SHP77 treated with DMSO at 0.1 percent for 48 hours (cell line): ENCODE results near the gene SLC22A4.

Source experiments
- DNase-seq: peaks from one replicate; lab custom pipeline; 2025; lab: John Stamatoyannopoulos, UW

Gene SLC22A4

DNA sequence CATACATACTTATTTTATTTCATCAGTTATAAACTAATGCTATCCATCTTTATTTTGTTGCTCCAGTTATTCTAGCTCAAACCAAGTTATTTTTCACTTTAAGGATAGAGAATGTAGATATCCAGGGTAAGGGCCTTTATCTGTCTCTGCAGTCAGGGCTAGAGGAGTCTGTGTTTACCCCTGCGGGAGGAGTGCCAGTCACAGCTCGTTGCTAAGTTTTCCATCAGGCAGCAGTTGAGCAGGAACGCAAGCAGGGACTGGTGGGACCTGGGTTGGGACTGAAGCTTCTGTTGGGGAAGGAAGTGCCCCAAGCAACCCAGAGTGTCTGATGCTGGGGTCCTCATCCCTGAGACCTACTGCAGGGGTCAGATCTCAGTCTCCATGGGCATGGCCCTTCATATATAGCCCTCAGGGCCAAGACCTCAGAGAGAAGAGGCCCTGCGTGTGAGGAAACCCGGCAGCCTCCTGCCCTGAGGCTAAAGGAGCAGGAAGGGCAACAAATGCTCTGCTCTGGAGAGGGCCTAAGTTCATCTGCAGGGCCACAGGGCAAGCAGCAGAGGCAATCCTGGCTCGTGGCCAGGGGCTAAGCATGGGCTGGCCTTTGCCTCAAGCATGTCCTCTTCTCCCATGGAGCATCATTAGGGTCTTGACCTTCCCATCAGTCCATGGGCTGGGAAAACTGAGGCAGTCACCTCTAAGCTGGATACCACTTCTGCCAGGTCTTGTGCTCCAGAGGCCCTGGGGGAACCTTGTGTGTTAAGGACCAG, 6.6 kb downstream of the SLC22A4 start:
- no peak for DNase-seq

DNA sequence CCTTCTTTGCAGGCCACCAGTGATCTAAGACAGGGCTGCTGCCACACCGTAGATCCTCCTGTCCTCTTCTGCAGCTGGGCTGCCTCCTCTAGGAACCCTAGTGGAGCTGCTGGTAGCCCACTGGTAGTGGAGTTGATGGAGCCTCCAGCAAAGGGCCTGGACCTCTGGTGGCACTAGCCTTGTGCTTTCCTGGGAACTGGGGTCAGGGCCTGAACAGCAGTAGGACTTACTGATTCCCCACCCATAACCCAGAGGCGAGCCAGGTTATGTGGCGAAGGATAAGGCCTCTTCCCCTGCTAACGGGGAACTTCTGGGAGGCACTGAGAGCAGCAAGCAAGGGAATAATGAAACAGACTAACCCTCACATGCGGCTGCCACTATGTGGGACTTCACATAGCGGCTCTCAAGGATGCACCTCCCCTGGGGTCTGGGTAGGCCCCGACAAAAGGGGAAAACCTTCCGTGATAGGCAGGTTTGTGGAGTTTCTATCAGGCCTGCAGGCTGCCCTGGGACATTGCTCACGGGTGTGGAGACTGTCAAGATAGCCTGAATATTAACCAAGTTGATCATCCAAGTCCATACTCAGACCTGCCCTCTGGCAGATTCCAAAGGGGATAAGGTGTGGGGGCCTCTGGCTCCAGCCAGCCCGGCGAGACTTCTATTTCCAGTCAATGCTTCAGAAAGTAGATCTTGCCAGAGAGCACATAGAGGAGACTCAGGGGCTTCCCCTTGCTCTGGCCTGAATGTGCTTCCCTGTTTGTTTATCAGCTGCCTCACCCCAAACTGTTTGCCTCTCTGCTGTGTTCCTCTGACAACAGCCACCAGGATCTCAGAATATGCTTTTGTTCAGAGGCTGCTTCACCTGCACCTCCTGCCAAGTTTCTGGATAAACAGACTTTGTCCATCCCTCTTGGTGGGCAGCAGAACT, 7.4 kb downstream of the SLC22A4 start:
- DNase-seq = no peak

DNA sequence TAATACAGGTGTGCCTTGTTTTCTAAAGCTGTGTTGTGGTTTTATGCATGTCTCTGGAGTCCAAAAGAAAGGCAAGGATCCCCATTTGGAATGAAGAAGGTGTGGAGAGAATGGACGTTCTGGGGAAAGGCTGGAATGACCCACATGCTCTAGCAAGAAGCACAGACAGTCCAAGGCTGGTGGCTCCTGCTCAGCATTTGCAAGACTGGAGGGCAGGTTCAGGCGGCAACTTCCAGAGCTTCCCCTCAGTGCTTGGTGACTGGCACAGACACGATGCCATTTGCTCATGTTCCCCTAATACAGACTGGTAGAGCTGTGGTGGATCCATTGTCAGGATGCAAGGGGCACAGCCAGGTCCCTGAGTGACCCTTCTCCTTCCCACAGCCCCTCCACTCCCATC, 8.2 kb downstream of the SLC22A4 start:
- DNase-seq = no peak

DNA sequence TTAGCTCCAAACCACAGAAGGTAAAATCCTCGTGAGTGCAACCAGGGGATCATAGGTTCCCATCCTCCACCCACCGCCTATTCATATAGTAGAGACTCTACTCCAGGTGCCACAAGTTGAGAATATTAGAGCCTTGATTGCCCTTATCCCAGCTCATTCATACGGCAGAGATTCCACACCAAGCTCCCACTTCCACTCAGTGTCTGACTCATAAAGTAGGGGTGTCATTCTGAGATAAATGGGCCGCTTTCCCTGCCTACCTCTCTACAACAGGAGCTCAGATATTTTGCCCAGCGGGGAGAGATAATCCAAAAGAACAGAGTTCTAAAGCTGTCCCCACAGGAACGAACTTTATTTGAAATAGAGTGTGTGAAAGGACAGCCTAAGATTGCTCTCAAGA, 9.4 kb downstream of the SLC22A4 start:
- DNase-seq = no peak

DNA sequence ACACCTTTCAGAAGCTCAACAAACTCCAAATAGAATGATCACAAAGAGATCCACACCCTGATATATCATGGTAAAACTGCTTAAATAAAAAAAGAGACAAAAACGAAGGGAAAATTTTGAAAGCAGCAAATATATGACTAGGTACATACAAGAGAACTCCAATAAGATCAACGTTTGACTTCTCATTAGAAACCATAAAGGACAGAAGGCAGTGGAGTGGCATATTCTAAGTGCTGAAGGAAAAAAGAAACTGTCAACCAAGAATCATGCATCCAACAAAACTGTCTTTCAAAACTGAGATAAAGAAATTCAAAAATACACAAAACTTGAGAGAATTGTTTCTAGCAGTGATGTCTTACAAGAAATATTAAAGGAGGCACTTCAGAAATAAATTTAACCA, 11.2 kb downstream of the SLC22A4 start:
- no peak for DNase-seq

DNA sequence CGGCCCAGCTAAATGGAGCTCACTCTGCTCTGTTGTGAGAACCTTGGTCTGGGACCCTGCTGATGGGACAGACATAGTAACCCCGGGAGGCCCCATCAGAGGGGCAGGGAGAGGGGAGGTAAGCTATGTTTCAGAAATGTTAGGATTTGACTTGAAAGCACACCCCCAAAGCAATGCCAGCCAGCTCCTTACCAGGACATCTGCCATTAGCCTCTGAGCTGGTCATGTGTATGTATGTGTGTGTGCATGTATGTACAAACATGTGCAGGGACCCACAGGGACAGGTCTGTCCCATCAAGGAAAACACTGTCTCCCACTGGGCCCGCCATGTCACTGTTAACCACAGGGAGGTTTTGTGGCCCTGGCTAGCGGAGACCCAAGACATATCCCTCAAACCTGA, 14.5 kb downstream of the SLC22A4 start:
- DNase-seq = no peak

DNA sequence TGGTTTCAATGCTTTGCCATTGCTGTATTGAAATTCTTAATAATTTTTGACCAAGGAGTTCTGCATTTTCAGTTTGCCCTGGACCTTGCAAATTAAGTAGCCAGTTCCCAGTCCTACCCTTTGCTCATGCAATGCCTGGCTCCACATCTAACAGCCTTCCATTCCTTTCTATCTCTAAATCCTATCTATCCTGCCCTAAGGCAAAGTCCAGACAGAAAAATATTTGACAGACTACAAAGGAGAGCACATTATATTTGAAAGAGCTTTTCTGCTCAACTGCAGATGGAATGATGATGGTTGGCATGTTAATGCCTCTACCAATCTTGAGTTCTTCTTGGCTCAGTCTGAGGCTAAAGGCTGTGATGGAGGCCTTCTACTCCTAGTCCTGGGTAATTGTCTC, 15.5 kb downstream of the SLC22A4 start:
- no peak for DNase-seq

DNA sequence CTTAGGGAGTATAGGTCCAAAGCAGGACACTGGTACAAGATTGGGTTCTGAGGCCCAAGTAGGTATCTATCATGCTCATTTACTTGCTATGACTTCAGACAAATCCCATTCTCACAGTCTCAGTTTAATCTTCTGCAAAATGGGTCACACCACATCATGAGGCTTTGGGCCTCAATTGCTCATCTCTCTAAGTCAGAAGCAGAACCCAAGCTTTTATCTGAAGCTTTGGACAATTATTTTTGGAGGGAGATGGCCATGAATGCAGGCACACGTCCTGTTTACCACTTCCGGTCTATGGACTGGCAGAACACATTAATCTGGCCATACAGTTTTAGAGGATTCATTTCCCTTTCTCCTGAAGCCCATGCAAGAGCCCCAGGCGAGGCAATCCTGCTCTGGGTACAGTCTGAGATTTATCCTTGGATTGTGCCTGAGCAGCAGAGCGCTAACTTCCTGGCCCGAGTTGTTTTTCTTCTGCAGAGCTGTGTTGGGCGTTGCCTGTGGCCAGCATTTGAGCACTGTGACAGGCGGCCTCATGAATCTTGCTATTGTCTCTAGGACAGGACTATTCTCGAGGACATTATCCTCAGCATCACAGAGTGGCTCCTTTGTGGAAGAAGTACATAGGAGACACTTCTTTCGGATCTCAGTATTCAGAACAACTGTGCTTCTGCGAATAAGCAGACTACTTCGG, 16.1 kb downstream of the SLC22A4 start:
- DNase-seq = no peak

DNA sequence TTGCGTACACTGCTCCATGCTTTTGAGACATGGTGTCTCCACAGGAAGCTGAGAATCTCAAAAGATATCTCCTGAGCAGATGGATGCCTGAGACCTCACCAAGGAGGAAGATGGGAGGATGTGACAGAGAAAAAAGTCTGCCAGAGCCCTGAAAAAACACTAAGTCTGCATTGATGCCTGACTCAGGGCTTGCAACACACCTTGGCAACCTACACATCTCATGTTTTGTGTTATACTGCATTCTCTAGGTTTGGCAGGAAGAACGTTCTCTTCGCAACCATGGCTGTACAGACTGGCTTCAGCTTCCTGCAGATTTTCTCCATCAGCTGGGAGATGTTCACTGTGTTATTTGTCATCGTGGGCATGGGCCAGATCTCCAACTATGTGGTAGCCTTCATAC, 19.2 kb downstream of the SLC22A4 start:
- no peak for DNase-seq

DNA sequence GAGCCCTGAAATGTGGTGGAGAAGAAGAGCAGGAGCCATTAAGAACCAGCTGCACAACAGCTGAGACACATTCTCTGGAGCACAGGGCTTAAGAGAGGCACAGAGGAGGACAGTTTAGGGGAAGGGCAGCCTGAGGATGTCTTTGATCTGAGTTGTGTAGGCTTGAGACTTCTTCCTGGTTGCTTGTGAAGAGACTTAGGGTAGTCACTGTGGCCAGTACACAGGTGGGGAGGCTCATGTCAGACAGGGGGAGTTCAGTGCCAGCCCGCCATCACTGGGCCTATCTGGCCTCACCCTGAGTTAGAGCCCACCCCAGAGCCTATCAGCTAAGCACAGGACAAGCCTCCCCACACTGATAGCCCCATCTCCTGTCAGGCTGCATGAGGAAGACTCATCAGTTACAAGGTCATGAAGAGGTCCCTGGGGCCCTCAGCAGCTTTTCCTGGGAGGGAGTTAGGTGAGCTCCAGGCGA, 19.8 kb downstream of the SLC22A4 start:
- DNase-seq = no peak

DNA sequence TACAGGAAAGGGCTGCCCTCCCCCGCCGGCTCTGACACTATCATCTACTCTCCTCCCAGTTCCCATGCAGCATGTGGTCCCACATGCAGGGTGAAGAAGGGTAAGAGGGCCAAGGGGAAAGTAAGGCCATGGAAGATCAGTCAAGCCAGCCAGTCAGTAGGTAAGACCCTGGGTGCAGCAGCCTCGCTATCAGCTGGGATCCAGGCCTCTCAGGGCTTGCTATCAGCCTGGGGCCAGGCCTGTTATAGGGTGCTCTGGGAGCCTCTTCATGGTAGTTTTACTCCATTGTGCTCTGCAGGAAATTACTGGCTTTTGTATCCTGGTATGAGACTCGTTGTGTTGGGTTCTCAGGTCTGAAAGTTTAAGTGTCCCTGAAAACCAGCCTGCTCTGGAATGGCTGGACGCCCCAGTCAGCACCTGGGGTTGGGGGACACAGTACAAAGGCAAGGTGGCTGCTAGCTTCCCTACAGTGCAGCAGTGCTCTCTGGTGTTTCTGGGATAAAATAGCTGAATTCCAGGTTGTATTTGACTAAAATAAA, 21.4 kb downstream of the SLC22A4 start:
- no peak for DNase-seq

DNA sequence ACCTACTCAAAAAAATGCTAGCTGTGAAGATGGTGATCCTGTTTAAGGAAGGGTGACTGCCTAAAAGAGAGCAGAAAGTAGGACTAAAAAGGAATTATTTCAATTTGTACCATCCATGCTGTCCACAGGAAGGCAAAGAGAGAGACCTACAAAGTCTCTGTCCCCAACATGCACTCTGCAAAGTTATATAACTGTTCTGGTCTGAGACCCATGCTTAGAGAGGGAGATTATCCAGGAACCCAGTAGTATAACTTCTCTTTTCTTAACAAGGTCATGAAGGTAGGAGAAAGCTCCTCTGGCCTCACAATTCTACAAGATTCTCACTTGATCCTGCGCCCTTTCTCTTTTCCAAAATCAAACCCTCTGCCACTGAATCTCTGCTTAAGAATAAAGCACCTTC, 25.8 kb downstream of the SLC22A4 start:
- DNase-seq = no peak

DNA sequence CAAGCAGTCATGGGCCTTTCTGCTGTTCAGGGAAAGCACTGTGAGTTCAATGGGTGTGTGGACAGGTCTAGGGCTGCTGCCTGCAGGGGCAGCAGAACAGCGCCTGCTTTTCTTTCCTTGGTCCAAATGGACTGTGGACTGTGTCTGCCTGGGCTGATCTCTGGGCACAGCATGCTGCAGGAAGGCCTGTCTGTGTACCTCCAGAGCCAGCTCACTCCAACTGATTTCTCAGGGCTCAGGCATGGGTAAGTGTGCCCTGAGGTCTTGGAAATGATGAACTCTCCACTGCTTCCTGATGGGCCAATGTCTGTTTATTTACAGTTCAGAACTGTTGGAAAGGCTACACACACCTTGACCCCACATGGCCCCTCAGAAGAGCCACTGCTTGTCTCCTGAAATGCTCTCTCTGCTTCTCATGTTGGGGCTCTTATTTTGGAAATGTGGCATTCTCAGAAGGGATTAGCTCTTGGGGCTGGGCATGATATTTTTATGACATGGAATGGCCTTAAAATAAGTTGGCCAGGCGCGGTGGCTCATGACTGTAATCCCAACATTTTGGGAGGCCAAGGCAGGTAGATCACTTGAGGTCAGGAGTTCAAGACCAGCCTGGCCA, 27.0 kb downstream of the SLC22A4 start:
- no peak for DNase-seq

DNA sequence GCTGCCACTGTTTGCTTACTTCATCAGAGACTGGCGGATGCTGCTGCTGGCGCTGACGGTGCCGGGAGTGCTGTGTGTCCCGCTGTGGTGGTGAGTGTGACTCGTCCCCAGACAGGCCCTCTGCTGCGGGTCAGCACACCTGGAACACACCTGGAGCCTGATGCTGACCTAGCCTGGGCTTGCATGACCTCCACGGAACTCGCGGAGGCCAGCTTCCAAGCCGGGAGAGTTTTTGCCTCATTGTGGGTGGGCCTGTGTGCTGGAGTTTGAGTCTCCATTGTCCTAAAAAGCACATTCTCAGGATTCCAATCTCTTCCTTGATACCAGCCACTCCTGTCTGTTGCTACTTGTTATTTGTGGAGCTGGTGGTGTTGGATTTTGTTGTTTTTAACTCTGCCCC, 28.1 kb downstream of the SLC22A4 start:
- no peak for DNase-seq

DNA sequence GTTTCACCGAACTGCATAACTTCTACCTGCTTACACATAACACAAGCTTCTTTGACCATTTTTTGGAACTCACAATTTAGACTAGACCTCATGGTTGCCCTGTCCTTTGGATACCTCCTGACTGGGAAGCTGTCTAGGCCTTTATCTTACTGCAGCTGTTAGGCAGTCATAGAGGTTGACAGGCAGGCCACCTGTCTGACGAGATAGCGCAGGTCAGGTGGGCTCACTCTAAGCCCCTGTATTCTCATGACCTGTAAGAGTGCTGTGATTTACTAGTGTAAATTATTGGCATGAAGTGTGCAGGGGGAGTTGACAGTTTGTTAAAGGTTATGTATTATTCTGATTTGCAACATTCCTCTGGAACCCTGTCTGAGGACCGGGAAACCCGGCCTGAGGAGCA, 29.0 kb downstream of the SLC22A4 start:
- DNase-seq = no peak

DNA sequence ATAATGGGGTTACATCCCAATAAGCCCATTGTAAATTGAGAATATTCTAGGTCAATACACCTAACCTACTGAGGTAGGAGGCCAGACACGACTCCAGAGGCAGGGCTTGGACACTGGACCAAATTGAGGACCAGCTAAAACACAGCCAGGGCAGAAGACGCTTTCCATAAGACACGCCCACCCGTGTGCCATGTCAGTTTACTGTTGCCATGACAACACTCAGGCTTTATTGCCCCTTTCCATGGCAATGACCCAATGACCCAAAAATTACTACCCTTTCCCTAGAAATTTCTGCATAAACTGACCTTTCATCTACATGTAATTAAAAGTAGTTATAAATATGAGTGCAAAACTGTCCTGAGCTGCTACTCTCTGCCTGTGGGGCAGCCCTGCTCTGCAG, 31.5 kb downstream of the SLC22A4 start:
- DNase-seq = no peak

DNA sequence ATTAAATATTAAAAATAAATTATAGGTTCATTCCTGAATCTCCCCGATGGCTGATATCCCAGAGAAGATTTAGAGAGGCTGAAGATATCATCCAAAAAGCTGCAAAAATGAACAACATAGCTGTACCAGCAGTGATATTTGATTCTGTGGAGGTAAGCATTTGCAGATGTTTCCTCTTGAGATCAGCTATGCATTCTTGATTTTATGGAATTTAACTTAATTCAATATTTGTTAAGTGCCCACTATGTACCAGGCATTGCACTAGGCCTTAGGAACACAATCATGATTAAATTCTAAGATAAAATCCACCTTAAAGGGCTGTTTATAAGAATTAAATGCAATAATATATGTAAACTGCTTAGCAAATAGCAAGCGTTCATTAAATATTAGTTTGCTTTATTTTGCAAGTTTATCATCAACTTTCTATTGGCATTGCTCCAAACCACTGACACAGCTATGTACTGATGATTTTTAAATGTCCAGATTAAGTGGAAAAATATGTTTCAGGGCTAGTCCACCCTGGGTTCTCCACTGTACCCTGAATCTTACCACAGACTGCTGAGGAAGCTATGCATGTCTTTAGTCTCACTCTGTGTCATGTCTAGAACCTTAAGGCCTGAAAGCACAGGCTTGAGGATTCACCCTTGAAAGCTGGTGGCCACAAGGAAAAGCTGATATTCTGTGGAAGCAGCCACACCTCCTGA, 33.2 kb downstream of the SLC22A4 start:
- DNase-seq = no peak

DNA sequence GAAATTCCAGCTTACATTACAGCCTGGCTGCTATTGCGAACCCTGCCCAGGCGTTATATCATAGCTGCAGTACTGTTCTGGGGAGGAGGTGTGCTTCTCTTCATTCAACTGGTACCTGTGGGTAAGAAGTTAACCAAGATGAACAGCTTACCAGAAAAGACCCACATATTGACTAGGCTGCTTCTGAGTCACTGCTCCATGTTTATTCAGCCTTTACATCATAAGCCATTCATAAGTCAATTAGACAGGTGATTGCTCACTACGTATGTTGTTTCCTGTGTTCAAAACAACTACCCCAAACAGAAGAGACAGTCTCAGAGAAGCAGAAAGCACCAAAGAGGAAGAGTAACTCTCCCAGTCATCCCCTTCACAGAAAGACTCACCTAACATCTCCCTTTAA, 40.6 kb downstream of the SLC22A4 start:
- no peak for DNase-seq

DNA sequence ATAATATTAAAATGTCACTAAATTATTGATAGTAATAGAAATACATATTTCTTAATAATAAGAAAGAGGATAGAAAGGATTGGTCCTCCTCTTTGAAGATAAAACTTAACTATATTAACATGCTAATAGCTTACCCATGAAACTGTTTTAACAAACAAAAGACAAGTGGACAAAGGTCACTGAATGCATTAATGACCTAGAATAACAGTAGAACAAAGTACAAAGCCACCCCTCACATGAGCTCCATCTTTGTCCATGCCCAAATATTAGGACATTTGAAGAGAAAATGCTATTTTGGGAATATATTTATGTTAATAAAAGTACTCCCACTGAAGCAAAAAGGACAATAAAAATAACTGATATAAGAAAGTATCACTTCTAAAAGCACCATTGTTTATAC, 41.2 kb downstream of the SLC22A4 start:
- DNase-seq = no peak

DNA sequence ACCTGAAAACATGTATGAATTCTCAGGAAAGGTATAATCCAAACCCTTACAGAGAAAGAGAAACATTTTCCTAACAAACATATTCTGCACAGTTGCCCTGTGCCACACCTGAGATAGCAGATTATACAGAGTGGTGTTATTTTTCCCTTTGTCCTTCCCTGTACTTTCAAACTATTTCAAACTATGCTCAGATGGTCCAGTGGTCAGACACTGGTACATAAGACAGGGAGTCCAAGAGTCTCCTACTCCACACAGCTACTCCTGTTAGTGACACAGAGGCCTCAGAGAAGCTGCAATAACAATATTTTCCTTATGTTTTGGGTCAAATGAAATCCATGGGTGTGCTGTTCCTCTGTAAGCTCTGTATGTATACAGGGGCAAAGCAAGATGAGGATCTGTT, 45.3 kb downstream of the SLC22A4 start:
- DNase-seq = no peak
